ENCODE measurements around the gene LRIG3.
A peak's percentile ranks its signal among the peaks of the same experiment; 100 is the strongest.
"Not testable (repeated sequence)": the region's sequence is repeated elsewhere in the genome, so short reads cannot be mapped to it uniquely, and the experiment has no call there.

LRIG3 gene, protein sequence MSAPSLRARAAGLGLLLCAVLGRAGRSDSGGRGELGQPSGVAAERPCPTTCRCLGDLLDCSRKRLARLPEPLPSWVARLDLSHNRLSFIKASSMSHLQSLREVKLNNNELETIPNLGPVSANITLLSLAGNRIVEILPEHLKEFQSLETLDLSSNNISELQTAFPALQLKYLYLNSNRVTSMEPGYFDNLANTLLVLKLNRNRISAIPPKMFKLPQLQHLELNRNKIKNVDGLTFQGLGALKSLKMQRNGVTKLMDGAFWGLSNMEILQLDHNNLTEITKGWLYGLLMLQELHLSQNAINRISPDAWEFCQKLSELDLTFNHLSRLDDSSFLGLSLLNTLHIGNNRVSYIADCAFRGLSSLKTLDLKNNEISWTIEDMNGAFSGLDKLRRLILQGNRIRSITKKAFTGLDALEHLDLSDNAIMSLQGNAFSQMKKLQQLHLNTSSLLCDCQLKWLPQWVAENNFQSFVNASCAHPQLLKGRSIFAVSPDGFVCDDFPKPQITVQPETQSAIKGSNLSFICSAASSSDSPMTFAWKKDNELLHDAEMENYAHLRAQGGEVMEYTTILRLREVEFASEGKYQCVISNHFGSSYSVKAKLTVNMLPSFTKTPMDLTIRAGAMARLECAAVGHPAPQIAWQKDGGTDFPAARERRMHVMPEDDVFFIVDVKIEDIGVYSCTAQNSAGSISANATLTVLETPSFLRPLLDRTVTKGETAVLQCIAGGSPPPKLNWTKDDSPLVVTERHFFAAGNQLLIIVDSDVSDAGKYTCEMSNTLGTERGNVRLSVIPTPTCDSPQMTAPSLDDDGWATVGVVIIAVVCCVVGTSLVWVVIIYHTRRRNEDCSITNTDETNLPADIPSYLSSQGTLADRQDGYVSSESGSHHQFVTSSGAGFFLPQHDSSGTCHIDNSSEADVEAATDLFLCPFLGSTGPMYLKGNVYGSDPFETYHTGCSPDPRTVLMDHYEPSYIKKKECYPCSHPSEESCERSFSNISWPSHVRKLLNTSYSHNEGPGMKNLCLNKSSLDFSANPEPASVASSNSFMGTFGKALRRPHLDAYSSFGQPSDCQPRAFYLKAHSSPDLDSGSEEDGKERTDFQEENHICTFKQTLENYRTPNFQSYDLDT

DNA sequence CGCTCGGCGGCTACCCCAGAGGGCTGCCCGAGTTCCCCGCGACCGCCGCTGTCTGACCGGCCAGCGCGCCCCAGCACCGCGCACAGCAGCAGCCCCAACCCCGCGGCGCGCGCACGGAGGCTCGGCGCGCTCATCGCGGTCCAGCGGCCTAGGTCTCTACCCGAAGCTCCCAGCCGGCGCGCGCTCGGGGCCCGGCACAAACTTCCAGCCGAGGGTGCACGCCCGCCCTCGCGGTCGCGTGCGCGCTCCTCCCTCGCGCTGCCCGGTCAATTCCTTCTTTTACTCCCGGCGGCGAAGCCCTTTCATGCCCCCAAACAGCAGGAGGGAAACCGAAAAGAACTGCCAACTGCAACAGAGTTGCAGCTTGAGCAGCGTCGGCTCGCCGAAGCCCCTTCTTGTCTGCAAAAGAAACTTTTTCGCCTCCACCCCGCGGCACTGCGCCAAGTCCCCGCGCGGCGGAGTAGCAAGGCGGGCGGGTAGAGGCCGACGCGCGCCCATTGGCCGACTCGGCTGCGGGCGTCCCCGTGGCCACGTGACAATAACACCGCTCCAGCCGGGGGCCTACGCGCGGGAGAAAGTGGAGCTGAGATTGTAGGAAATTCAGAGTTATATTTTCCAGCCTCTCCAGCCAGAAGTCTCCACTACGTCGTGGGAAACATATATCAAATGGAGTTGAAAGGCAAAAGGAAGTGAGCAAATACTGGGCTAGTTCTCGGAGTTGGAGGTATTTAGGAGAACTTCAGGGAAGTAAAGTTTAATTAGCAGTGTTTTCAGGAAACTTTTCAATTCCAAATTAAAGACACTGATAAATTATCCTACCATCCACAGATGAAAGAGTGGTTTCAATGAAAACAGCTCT, at the start of gene LRIG3:
LRIG3 (minus strand) TSS at position 403 of the 859 bp plus-strand sequence; CDS start at position 134, 269 bp downstream.
- peak; percentile 98 for DNase-seq (ENCODE audit: low spot score)

DNA sequence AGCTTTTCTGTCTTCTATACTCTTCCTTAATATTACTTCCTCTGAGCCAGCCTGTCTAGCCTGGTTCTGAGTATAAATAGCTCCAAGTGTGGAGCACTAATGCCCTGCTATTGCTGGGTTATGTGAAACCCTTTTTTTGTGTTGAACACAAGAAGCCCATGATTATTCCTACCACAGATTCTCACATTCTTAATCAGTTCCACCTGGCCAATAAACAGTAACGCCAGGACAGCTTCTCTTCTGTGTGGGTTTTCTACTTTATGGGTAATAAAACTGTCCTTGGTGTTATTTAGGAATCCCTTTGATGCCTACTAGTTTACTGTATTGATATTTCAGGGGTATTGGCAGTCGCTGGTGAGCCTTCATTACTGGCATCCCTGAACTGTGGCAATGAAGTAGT, 48.9 kb upstream of the LRIG3 start:
- no peak for DNase-seq (ENCODE audit: low spot score)

DNA sequence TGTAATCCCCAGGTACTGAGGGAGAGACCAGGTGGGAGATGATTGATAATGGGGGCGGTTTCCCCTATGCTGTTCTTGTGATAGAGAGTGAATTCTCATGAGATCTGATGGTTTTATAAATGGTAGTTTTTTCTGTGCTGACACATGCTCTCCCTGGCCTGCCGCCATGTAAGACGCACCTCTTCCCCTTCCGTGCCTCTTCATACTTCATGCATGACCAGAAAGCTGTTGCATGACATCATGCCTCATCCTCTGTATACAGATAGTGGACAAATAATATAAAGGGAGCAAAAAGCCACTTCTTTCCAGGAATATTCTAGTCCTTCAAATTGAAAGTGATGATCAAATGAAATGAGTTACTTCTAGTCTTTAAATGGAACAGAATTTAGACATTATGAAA, 47.3 kb upstream of the LRIG3 start:
- no peak for DNase-seq (ENCODE audit: low spot score)

DNA sequence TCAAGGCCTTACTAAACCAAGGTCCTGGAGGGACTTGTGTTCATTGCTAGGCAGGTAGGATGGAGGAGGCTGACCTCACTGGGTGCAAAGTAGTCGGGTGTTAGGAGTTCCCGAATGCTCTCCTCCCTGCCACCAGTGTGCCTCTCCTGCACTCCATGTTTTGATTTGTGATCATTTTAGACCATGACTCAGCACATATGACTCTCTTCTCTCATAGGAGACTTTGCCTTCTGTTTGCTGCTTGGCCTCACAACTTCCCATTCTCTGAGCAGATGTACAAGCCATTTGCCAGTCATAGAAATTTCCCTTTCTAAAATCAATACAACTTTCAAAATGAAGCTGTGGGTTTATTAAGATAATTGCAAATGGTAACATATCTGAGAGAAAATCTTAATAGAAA, 46.6 kb upstream of the LRIG3 start:
- no peak for DNase-seq (ENCODE audit: low spot score)

DNA sequence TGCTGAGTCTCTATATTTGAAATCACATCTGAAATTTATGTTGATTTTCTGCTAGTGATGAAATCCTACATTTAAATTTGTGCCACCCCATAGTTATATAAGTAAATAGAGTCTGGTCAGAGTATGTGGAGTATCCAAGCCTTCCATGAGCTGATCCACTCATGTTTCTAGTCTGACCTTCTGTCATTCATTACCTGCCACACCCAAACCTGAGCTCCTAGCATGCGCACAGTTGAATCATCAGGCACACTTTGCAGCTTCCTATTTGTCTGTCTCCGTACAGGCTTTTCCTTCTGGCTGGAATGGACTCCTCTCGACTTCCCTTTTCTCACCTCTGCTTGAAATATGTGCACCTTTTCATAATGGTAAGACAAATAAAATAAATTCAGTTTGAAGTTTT, 45.3 kb upstream of the LRIG3 start:
- no peak for DNase-seq (ENCODE audit: low spot score)

DNA sequence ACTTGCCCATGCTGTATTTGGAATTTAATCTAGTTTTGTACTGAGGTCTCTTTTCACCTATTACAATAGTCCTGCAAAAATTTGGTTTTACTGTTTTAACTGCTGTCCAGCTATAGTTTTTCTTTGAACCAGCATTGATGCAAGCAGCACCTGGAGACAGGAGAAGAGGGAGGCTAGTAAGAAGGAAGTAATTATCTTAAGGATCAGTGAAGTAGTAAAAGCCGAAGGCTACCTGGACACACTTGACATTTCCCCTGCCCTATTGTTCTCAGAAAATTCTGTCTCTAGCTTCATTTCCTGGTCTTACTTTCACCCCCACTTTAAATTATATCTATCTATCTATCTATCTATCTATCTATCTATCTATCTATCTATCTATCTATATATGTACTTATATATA, 43.5 kb upstream of the LRIG3 start:
- DNase-seq (ENCODE audit: low spot score) = no peak

DNA sequence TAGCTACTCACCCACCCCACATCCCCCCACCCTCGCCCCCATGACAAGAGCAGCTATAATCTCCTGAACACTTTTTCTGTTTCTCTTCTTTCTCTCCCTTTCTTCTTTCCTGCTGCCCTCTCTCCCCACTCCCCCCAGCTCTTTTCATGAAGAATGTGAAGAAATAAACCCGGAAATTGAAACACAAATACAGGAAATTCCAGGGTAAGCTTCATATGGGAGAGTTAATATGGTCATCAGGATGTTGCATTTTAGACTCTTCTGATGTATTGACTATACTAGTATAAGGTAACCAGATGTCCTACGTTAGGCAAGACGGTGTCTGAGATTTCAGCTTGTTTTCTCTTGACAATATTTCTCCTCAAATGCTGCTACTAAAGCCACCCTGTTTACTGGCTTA, 41.6 kb upstream of the LRIG3 start:
- no peak for DNase-seq (ENCODE audit: low spot score)

DNA sequence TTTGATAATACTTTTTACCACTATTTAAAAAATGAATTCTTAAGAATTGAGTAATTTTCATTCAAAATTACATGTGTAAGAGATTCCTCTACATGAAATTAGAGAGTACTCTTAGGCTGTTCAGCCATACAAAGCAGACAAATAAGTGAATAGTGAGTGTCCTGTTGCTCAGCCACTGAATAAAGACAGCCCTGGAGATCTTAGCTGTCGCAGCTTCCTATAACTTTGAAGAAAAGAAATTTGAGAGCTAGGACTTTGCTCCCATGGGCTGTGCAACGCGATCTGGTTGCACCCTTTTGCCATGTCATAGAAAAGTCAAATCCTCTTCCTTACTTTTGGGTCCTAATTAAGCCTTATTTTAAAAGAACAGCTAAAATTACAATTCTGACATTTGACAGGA, 40.9 kb upstream of the LRIG3 start:
- DNase-seq (ENCODE audit: low spot score) = no peak

DNA sequence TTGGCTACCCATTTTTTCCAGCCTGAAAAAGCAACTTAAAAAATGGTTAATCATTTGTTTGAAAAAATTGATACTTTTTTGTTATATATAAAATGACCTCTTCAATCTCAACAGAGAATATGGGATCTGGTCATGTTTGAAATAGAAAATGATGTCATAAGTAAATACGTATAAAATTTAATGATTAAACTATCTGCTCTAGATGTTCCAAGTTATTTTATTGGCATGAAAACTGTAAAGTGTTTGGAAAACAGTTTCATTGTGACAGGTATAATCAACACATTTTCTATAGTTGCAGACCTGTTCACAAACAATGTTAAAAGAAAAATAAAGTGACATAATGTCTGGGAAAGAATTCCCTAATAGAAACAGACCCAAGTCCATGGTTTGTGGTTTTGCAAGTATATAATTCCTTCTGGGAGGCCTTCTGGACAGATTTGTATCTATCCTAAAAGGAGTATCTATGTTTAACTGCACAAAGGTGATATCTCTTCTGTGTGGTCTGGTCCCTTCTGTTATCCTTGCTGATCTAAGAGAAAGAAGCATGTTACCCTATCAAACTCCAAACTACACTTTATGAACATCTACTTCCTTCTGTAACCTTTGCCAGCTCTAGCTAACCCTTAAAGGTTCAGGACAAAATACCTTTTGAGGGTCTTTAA, 39.5 kb upstream of the LRIG3 start:
- no peak for DNase-seq (ENCODE audit: low spot score)

DNA sequence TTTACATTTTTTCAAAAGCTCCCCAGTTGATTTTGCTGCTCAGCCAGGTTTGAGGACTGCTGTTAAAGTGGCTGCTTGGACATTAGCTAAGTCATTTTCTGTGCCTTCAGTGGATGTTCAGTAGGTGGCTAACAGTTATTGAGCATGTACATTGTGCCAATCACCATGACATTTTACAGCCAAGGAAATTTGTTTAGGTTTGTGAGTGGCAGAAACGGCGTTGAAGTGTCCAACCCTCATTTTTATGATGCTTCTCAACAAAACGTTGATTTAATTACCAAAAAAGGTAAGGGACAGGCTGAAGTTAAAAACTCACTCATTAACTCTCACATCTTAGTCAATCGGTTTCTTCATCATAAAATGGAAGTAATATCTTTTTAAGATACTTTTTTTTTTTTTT, 37.0 kb upstream of the LRIG3 start:
- DNase-seq (ENCODE audit: low spot score) = no peak

DNA sequence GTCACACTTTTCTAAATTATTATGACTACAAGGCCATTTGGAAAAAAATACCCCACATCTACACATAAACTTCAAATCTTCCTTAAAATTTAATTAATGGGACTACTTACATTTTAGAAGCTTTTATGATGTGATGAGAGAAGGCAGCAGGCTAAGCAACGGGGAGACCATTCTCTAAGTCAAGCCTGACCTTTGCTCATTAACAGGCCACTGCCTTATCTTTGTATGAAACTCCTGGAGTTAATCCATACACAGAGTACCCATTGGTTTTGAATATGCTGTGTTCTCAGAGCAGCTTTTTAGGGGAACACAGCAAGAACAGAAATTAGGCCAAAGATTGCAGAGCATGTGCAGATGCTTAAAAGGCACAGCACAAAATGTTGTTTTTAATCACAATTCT, 35.5 kb upstream of the LRIG3 start:
- DNase-seq (ENCODE audit: low spot score) = no peak

DNA sequence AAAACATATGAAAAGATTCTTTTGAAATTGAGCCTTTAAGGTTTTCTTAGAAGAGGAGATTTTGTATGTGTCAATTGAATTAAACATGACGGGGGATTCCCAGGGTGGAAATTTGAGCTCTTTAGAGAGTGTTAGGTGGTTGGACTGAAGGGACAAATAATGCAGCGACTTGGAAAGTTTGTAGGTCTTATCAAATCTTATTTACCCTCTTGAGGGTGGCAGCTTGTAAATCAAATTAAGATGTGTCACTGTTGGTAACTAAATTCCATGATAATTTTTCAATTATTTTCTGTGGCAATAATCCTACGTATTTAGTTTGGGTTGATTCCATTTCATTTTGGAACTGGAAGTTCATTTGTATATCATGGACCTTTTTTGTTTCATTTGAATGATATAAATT, 33.7 kb upstream of the LRIG3 start:
- DNase-seq (ENCODE audit: low spot score) = no peak

DNA sequence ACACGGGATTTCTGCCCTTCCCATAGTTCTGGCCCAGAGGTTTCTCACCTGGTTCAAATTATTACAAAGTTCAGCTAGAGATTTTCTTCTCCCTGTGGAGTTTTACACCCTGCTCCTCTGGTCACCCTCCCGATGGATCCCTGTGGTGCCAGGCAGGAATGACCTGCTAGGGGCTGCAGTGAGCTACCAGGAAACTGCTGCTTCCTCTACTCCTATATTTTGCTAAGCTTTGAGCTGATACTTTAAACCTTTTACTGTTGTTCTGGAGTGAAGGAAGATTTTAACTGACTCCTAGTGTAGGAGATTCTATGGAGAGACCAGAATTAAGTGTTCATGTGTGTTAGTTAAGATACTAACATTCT, 30.4 kb upstream of the LRIG3 start:
- no peak for DNase-seq (ENCODE audit: low spot score)

DNA sequence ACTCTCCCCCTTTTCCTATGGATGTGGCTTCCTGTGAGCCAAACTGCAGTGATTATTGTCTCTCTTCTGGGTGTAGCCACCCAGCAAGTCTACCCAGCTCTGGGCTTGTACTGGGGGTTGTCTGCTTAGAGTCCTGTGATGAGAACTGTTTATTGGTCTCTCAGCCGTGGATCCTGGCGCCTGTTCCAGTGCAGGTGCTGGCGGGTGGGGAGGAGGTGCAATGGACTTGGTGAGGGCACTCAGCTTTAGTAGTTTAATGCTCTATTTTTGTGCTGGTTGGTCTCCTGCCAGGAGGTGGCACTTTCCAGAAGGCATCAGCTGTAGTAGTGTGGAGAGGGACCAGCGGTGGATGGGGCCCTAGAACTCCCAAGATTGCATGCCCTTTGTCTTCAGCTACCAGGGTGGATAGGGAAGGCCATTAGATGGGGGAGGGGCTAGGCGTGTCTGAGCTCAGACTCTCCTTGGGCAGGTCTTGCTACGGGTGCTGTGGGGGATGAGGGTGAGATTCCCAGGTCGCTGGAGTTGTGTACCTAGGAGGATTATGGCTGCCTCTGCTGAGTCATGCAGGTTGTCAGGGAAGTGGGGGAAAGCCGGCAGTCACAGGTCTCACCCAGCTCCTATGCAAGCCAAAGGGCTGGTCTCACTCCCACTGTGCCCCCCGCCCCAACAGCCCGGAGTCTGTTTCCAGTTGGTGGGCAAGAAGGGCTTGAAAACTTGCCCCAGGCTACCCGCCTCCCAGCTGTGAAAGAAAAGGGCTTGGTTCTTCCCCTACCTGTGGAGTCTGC, 29.8 kb upstream of the LRIG3 start:
- DNase-seq (ENCODE audit: low spot score) = not testable (repeated sequence)

DNA sequence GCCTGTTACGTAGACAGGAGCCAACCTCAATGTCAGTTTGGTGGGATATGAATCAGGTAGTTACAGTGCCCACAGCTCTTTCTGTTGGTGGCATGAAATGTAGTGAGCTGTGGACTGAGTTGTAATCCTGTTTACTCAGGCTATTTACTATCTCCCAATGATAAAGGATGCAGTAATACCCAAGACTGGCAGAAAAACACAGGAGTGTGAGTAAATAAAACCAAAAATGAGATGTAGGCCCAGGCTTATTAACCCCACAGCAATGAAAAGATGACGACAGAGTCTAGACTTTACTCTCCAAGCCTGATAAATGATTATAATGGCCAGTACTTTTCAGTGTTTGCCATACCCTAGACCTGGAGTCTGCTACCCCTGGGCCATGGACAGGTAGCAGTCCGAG, 22.8 kb upstream of the LRIG3 start:
- DNase-seq (ENCODE audit: low spot score) = no peak

DNA sequence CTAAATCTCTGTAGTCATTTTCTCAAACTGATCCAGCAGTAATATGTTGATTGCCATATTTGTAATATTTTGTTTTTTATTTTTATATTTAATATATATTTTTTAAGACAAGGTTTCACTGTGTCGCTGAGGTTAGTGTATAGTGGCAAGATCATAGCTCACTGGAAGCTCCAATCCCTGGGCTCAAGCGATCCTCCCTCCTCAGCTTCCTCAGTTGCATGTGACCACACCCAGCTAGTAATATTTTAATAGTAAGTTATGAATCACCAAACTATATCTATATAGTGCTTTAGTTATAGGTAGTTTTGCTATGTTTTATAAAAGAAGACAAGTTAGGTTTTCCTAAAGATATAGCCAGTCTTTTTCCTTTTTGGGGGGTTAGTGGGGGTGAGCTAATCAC, 22.0 kb upstream of the LRIG3 start:
- no peak for DNase-seq (ENCODE audit: low spot score)

DNA sequence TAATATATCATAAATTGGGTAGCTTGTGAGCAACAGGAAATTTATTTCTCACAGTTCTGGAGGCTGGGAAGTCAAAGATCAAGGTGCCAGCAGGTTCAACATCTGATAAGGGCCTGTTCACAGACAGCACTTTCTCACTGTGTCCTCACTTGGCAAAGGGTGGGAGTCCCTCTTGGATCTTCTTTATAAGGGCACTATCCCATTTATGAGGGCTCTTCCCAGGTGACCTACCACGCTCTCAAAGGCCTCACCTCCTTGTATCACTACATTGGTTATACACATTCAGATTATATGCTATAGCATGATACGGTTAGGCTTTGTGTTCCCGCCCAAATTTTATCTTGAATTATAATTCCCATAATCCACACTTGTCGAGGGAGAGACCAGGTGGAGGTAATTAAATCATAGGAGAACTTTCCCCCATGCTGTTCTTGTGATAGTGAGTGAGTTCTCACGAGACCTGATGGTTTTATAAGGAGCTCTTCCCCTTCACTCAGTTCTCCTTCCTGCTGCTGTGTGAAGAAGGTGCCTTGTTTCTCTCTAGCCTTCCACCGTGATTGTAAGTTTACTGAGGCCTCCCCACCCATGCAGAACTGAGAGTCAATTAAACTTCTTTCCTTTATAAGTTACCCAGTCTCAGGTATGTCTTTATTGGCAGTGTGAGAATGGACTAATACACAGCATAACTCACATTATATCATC, 19.2 kb upstream of the LRIG3 start:
- no peak for DNase-seq (ENCODE audit: low spot score)

DNA sequence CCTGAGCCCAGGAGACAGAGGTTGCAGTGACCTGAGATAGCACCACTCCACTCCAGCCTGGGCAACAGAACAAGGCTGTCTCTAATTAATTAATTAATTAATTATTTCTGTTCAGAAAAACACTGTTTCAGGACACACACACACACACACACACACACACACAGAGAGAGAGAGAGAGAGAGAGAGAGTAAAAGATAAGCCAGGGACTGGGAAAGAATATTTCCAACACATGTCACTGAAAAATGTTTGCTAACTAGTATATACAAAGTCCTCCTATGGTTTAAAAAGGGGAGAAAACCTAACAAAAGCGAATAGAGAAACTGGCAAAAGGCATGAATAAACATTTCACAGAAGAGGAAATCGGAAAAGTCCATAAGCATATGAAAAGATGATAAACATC, 18.1 kb upstream of the LRIG3 start:
- no peak for DNase-seq (ENCODE audit: low spot score)

DNA sequence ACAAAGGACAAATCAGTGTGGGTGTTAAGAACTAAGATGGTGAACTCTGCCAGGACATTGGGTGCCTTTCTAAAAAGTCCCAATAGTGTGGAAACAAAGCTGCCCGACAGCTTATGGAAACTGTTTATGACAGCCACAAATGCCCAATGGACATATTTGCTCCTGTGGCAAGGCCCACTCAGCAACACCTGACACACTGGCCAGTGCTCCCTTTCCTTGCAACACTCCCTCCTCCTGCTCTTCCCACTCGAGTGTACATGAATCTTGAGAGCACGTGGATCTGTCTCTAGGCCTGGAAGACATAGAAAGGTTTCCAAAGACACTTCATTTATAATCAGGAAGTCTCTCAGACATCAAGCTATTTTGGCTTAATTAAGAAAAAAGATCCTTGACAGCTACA, 14.2 kb upstream of the LRIG3 start:
- no peak for DNase-seq (ENCODE audit: low spot score)
